ENCODE measurements around the gene GALP. TPM values are rescaled to one million over a fixed set of nuclear protein-coding genes. Genes with fewer than 3 reads are reported as not detected.
"Not testable (repeated sequence)": the region's sequence is repeated elsewhere in the genome, so short reads cannot be mapped to it uniquely, and the experiment has no call there.

Gene GALP
- total RNA-seq: not detected
- not detected for polyA plus RNA-seq

DNA sequence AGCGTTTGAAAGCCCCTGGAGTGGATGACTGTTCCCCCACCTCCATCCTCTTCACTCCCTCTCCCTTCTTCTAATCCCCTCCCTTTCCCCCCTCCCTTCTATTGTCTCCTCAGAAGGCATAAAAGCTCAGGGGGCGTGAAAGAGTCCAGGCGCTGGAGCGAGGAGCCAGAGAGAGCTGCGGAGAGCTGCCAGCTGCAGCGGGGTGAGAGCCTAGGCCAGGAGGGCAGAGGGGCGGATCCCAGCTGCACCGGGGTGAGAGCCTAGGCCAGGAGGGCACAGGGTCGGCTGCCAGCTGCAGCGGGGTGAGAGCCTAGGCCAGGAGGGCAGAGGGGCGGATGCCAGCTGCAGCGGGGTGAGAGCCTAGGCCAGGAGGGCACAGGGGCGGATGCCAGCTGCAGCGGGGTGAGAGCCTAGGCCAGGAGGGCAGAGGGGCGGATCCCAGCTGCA is at the start of gene GALP:
TSS of gene GALP (plus strand) at position 148 of the 447 bp plus-strand sequence. CDS start 1,101 bp downstream, outside the sequence.
- not testable (repeated sequence) for H3K27me3 ChIP-seq (ENCODE audit: control insufficient read depth, insufficient read depth, low read length); H3K9me3 Mint-ChIP-seq; H3K4me3 Mint-ChIP-seq; H3K4me1 ChIP-seq (ENCODE audit: control insufficient read depth, insufficient read depth, low read length, poor library complexity, severe bottlenecking); H3K4me3 ChIP-seq (ENCODE audit: low read depth, low read length); ATAC-seq (ENCODE audit: low read depth in 2 of 2); H3K27ac ChIP-seq (ENCODE audit: insufficient read depth, low read length, poor library complexity, severe bottlenecking); H3K27ac Mint-ChIP-seq; H3K27me3 Mint-ChIP-seq; H3K36me3 Mint-ChIP-seq; DNase-seq; H3K4me1 Mint-ChIP-seq; H3K9me3 ChIP-seq (ENCODE audit: control insufficient read depth in 2 of 2, low read length in 2 of 2); H3K36me3 ChIP-seq (ENCODE audit: control insufficient read depth, insufficient read depth, low read length)

GRCh38 chr19:56126983-56127780 is 48.6 kb upstream of the GALP start:
- no peak for DNase-seq
- no peak overlapping the region for H3K4me3 ChIP-seq (ENCODE audit: low read depth, low read length)

DNA sequence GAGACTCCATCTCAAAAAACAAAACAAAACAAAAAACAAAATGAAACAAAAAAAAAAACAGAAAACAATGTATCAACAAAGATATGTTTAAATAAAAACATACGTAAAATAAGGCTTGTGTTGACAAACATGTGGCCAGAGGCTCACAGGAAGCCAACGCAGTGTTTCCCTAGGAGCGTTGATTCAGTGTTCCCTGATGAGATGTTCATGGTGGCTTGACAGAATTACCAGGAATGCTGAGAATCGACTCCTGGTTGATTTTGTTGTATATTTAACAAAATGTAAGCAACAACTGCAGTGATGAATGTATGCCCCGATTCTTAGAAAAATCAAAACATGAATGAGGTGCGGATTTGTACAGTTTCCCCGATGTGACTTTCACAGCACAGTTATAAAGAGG is 45.8 kb upstream of the GALP start:
- Histone ChIP-seq H3K36me3 (ENCODE audit: control insufficient read depth, insufficient read depth, low read length) (no peaks in the 10 kb centered on the region), H3K27me3 (ENCODE audit: control insufficient read depth, insufficient read depth, low read length) (no peaks in the 10 kb centered on the region), H3K9me3 (ENCODE audit: control insufficient read depth in 2 of 2, low read length in 2 of 2) (no peaks in the 10 kb centered on the region), H3K4me1 (ENCODE audit: control insufficient read depth, insufficient read depth, low read length, poor library complexity, severe bottlenecking) (no peaks in the 10 kb centered on the region), H3K4me3 (ENCODE audit: low read depth, low read length) (no peak overlapping the region), H3K27ac (ENCODE audit: insufficient read depth, low read length, poor library complexity, severe bottlenecking) (no peak overlapping the region)
- no peak overlapping the region for H3K27ac Mint-ChIP-seq
- no peak overlapping the region for H3K4me3 Mint-ChIP-seq
- H3K9me3 Mint-ChIP-seq: peaks cover 0 to 2% (median 0%) of the 10 kb centered on the region in 7 donors
- DNase-seq (no peak), ATAC-seq (ENCODE audit: low read depth in 2 of 2) (no peak)
- H3K36me3 Mint-ChIP-seq: no peaks in the 10 kb centered on the region
- peaks cover 0 to 4% (median 0%) of the 10 kb centered on the region in 4 donors for H3K4me1 Mint-ChIP-seq
- no peaks in the 10 kb centered on the region for H3K27me3 Mint-ChIP-seq

More at GRCh38 chr19:56126983-56127780, 48.6 kb upstream of the GALP start:
- peaks cover 0 to 18% (median 2%) of the 10 kb centered on the region in 4 donors for H3K4me1 Mint-ChIP-seq
- Histone ChIP-seq H3K27me3 (ENCODE audit: control insufficient read depth, insufficient read depth, low read length) (no peaks in the 10 kb centered on the region), H3K9me3 (ENCODE audit: control insufficient read depth in 2 of 2, low read length in 2 of 2) (no peaks in the 10 kb centered on the region), H3K27ac (ENCODE audit: insufficient read depth, low read length, poor library complexity, severe bottlenecking) (no peak overlapping the region), H3K4me1 (ENCODE audit: control insufficient read depth, insufficient read depth, low read length, poor library complexity, severe bottlenecking) (peaks cover 2% of the 10 kb centered on the region), H3K36me3 (ENCODE audit: control insufficient read depth, insufficient read depth, low read length) (no peaks in the 10 kb centered on the region)
- H3K9me3 Mint-ChIP-seq: peaks cover 0 to 2% (median 0%) of the 10 kb centered on the region in 7 donors
- H3K36me3 Mint-ChIP-seq: no peaks in the 10 kb centered on the region
- ATAC-seq (ENCODE audit: low read depth in 2 of 2): no peak
- no peak overlapping the region for H3K27ac Mint-ChIP-seq
- no peaks in the 10 kb centered on the region for H3K27me3 Mint-ChIP-seq
- H3K4me3 Mint-ChIP-seq: no peak overlapping the region

DNA sequence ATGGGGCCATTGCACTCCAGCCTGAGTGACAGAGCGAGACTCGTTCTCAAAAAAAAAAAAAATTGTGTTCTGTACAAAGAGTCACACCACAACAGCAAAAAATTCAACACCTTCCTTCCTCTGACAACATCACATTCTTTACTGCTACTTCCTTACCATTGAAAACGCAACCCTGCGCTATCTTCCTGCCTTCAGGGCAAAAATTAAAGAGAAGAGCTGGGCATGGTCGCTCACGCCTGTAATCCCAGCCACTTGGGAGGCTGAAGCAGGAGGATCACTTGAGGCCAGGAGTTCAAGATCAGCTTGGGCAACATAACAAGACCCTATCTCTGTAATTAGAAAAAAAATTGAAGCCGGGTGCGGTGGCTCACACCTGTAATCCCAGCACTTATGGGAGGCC is 44.2 kb upstream of the GALP start:
- no peaks in the 10 kb centered on the region for H3K27me3 Mint-ChIP-seq
- Histone ChIP-seq H3K9me3 (ENCODE audit: control insufficient read depth in 2 of 2, low read length in 2 of 2) (no peaks in the 10 kb centered on the region), H3K4me3 (ENCODE audit: low read depth, low read length) (no peak overlapping the region), H3K4me1 (ENCODE audit: control insufficient read depth, insufficient read depth, low read length, poor library complexity, severe bottlenecking) (no peaks in the 10 kb centered on the region), H3K27me3 (ENCODE audit: control insufficient read depth, insufficient read depth, low read length) (no peaks in the 10 kb centered on the region), H3K27ac (ENCODE audit: insufficient read depth, low read length, poor library complexity, severe bottlenecking) (no peak overlapping the region), H3K36me3 (ENCODE audit: control insufficient read depth, insufficient read depth, low read length) (no peaks in the 10 kb centered on the region)
- DNase-seq: no peak
- no peak overlapping the region for H3K4me3 Mint-ChIP-seq
- H3K4me1 Mint-ChIP-seq: no peaks in the 10 kb centered on the region
- H3K27ac Mint-ChIP-seq: peak overlapping the region in 1 of 3 donors; percentile 30
- H3K36me3 Mint-ChIP-seq: no peaks in the 10 kb centered on the region
- ATAC-seq (ENCODE audit: low read depth in 2 of 2): no peak
- H3K9me3 Mint-ChIP-seq: peaks cover 0 to 2% (median 0%) of the 10 kb centered on the region in 7 donors

- Histone ChIP-seq H3K27me3 (ENCODE audit: control insufficient read depth, insufficient read depth, low read length) (no peaks in the 10 kb centered on the region), H3K4me3 (ENCODE audit: low read depth, low read length) (no peak overlapping the region), H3K9me3 (ENCODE audit: control insufficient read depth in 2 of 2, low read length in 2 of 2) (no peaks in the 10 kb centered on the region), H3K4me1 (ENCODE audit: control insufficient read depth, insufficient read depth, low read length, poor library complexity, severe bottlenecking) (no peaks in the 10 kb centered on the region), H3K27ac (ENCODE audit: insufficient read depth, low read length, poor library complexity, severe bottlenecking) (no peak overlapping the region), H3K36me3 (ENCODE audit: control insufficient read depth, insufficient read depth, low read length) (no peaks in the 10 kb centered on the region)
- H3K27me3 Mint-ChIP-seq: no peaks in the 10 kb centered on the region
- no peaks in the 10 kb centered on the region for H3K4me1 Mint-ChIP-seq
- ATAC-seq (ENCODE audit: low read depth in 2 of 2) (no peak), DNase-seq (no peak)
- H3K27ac Mint-ChIP-seq: no peak overlapping the region
- H3K4me3 Mint-ChIP-seq: no peak overlapping the region
- H3K9me3 Mint-ChIP-seq: peaks cover 0 to 2% (median 0%) of the 10 kb centered on the region in 7 donors
- H3K36me3 Mint-ChIP-seq: no peaks in the 10 kb centered on the region
These were observed 43.4 kb upstream of the GALP start for GRCh38 chr19:56132316-56132822.

- no peak overlapping the region for H3K4me3 Mint-ChIP-seq
- ATAC-seq (ENCODE audit: low read depth in 2 of 2): no peak
- H3K27ac ChIP-seq (ENCODE audit: insufficient read depth, low read length, poor library complexity, severe bottlenecking): no peak overlapping the region
These were observed 41.8 kb upstream of the GALP start for GRCh38 chr19:56133858-56134653.

DNA sequence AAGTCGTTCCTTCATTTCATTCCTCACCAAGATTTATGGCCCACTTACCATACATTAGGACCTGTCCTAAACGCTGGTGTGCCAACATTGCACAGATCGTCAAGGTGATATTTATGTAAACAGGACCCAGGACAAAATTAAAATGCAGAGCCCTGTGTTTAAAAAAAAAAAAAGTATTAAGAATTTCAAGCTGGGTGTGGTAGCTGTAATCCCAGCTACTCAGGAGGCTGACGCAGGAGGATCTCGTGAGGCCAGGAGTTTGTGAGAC is 41.2 kb upstream of the GALP start:
- DNase-seq: no peak
- H3K9me3 ChIP-seq (ENCODE audit: control insufficient read depth in 2 of 2, low read length in 2 of 2): no peaks in the 10 kb centered on the region
- no peaks in the 10 kb centered on the region for H3K27me3 Mint-ChIP-seq

More at GRCh38 chr19:56133858-56134653, 41.8 kb upstream of the GALP start:
- no peak for DNase-seq
- Mint-ChIP-seq H3K9me3 (peaks cover 0 to 2% (median 0%) of the 10 kb centered on the region in 7 donors), H3K27me3 (no peaks in the 10 kb centered on the region), H3K4me1 (peaks cover 0 to 1% (median 0%) of the 10 kb centered on the region in 4 donors), H3K27ac (no peak overlapping the region), H3K36me3 (no peaks in the 10 kb centered on the region)
- Histone ChIP-seq H3K4me3 (ENCODE audit: low read depth, low read length) (no peak overlapping the region), H3K27me3 (ENCODE audit: control insufficient read depth, insufficient read depth, low read length) (no peaks in the 10 kb centered on the region), H3K4me1 (ENCODE audit: control insufficient read depth, insufficient read depth, low read length, poor library complexity, severe bottlenecking) (no peaks in the 10 kb centered on the region), H3K36me3 (ENCODE audit: control insufficient read depth, insufficient read depth, low read length) (no peaks in the 10 kb centered on the region), H3K9me3 (ENCODE audit: control insufficient read depth in 2 of 2, low read length in 2 of 2) (no peaks in the 10 kb centered on the region)

More for the DNA sequence above, 41.2 kb upstream of the GALP start:
- Histone ChIP-seq H3K27ac (ENCODE audit: insufficient read depth, low read length, poor library complexity, severe bottlenecking) (no peak overlapping the region), H3K4me3 (ENCODE audit: low read depth, low read length) (no peak overlapping the region), H3K4me1 (ENCODE audit: control insufficient read depth, insufficient read depth, low read length, poor library complexity, severe bottlenecking) (peaks cover under 1% of the 10 kb centered on the region), H3K27me3 (ENCODE audit: control insufficient read depth, insufficient read depth, low read length) (no peaks in the 10 kb centered on the region), H3K36me3 (ENCODE audit: control insufficient read depth, insufficient read depth, low read length) (no peaks in the 10 kb centered on the region)
- H3K27ac Mint-ChIP-seq: no peak overlapping the region
- H3K36me3 Mint-ChIP-seq: no peaks in the 10 kb centered on the region
- ATAC-seq (ENCODE audit: low read depth in 2 of 2): no peak
- no peak overlapping the region for H3K4me3 Mint-ChIP-seq
- peaks cover 0 to 2% (median 0%) of the 10 kb centered on the region in 7 donors for H3K9me3 Mint-ChIP-seq
- peaks cover 0 to 3% (median 0%) of the 10 kb centered on the region in 4 donors for H3K4me1 Mint-ChIP-seq

Measured in CD4-positive, CD25-positive, alpha-beta regulatory T cell (primary cell).